ENCODE data around the gene ATP7B. TPM values are rescaled to one million over a fixed set of nuclear protein-coding genes. Genes with fewer than 3 reads are reported as not detected.

The ATP7B gene
- total and polyA plus RNA-seq, 12 donors, result 0.80 to 5.6 (median 2.9) TPM

DNA sequence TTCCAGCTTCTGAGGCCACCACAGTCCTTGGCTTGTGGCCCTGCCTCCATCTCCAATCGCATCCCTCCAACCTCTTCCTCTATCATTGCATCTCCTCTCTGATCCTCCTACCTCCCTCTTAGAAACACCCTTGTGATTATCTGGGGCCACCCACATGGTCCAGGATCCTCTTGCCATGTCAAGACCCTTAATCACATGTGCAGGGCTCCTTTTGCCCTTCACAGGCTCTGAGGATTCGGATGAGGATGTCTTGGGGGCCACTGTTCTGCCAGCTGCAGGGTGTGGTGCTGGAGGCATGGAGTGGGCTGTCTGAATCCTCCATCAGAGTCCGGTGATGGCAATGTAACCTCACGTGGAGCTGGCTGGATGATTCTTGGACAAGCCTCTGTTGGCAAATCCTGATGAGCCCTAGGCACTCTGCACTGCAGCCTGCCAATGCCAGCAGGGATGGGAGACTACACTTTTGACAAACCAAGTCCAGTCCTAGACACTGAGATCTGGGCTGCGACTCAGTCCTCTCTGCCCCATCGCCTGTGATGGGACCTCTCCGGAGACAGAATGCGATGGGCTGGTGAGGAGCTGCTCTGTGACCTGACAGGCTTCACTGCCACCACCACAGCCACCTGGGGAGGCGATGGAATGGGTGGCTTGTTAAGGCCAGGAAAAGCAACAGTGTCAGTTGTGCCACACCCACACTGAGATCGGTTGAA, 88.3 kb downstream of the ATP7B start:
- no peak for DNase-seq
- WGBS, 4 donors, result 78 to 96% (median 93%) methylated on average over 5 to 10 of the region's 10 CpGs

DNA sequence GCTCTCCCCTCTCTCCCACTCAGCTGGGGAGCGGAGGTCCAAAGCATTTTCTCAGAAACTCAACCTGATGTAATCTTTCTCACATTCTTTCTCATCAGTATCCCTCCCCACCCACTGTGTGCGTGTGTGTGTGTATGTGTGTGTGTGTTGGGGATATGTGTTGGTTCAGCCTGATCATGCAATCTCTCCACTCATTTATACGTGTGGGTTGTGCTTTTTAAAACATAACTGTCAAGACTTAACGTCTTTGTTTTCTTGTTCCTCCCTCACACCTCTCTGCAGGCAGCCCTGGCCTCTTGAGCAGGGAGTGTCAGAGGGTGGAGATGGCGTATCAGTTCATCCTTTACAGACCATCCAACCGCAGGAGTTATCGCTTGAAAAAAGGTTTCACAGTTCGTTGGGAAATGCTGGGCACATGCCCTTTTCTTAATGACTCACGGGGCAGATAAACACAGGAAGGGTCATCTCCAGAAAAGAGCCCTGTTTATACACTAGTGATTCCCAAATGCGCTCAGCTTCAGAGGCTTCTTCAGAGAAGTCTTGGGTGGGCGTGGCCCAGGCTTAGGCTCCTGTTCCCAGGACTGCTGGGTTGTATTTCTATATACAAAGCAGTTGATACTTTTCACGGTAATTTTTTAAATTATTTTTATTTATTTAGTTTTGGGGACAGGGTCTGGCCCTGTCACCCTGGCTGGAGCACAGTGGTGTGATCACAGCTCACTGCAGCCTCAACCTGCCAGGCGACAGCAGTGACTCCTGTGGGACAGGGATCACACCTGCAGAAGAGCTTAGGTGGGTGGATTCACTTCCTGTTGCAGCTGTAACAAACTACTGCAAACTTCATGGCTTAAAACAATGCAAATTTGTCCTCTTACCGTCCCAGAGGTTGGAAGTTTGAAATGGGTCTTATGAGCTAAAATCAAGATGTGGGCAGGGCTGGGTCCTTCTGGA, 89.2 kb downstream of the ATP7B start:
- no peak for DNase-seq
- Histone ChIP-seq H3K27me3 (no peaks in the 10 kb centered on the region), H3K27ac (no peak overlapping the region), H3K9me3 (replicated peaks in 1 of 3) (no peaks in the 10 kb centered on the region), H3K4me1 (replicated peaks in 1 of 2) (no peaks in the 10 kb centered on the region), H3K36me3 (replicated peaks in 1 of 2) (no peaks in the 10 kb centered on the region), H3K4me3 (no peak overlapping the region)
- 80 to 87% (median 81%) methylated on average over 14 of the region's 14 CpGs for WGBS, 4 donors
- TF ChIP-seq, protein P1, sequence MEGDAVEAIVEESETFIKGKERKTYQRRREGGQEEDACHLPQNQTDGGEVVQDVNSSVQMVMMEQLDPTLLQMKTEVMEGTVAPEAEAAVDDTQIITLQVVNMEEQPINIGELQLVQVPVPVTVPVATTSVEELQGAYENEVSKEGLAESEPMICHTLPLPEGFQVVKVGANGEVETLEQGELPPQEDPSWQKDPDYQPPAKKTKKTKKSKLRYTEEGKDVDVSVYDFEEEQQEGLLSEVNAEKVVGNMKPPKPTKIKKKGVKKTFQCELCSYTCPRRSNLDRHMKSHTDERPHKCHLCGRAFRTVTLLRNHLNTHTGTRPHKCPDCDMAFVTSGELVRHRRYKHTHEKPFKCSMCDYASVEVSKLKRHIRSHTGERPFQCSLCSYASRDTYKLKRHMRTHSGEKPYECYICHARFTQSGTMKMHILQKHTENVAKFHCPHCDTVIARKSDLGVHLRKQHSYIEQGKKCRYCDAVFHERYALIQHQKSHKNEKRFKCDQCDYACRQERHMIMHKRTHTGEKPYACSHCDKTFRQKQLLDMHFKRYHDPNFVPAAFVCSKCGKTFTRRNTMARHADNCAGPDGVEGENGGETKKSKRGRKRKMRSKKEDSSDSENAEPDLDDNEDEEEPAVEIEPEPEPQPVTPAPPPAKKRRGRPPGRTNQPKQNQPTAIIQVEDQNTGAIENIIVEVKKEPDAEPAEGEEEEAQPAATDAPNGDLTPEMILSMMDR (IDR thresholded peaks at IDR 0.05), result no peak
- TF ChIP-seq POLR2A (IDR thresholded peaks at IDR 0.05), result no peak
- intact Hi-C loops (cut with DNase I), result no loop called here

More for the DNA sequence above, 88.3 kb downstream of the ATP7B start:
- Histone ChIP-seq H3K9me3 (replicated peaks in 1 of 3) (no peaks in the 10 kb centered on the region), H3K36me3 (replicated peaks in 1 of 2) (no peaks in the 10 kb centered on the region), H3K27me3 (no peaks in the 10 kb centered on the region), H3K27ac (no peak overlapping the region), H3K4me3 (no peak overlapping the region), H3K4me1 (replicated peaks in 1 of 2) (no peaks in the 10 kb centered on the region)
- intact Hi-C loops (cut with DNase I), result no loop called here
- no peak for TF ChIP-seq POLR2A (IDR thresholded peaks at IDR 0.05)
- TF ChIP-seq, protein P1 (IDR thresholded peaks at IDR 0.05), result no peak

DNA sequence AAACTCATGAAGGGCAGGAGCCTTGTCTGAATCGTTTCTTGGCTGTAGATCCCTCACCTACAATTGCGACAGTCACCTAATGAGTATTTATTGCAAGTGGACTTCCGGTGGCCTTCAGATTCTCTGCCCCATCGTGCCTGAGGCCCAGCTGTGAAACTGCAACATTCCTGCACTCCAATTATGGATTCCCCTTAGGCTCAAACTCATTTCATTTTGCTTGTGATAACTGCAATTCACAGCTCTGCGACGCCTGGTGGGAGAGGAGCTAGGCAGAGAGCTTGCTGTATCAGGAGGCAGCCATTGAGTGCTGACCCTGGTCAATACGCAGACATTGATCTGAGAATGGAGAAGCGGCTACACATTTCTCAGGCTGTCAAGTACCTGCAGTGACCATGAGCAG, 90.5 kb downstream of the ATP7B start:
- Histone ChIP-seq H3K36me3 (replicated peaks in 1 of 2) (no peaks in the 10 kb centered on the region), H3K9me3 (replicated peaks in 1 of 3) (no peaks in the 10 kb centered on the region), H3K4me1 (replicated peaks in 1 of 2) (no peaks in the 10 kb centered on the region), H3K4me3 (no peak overlapping the region), H3K27ac (no peak overlapping the region), H3K27me3 (no peaks in the 10 kb centered on the region)
- WGBS, 4 donors, result 76 to 84% (median 80%) methylated on average over 7 to 8 of the region's 8 CpGs
- peak in 1 of 7 donors; percentile 29 for DNase-seq
- intact Hi-C loops (cut with DNase I), result no loop called here
- no peak for TF ChIP-seq POLR2A (IDR thresholded peaks at IDR 0.05)
- TF ChIP-seq, protein P1 (IDR thresholded peaks at IDR 0.05), result no peak

DNA sequence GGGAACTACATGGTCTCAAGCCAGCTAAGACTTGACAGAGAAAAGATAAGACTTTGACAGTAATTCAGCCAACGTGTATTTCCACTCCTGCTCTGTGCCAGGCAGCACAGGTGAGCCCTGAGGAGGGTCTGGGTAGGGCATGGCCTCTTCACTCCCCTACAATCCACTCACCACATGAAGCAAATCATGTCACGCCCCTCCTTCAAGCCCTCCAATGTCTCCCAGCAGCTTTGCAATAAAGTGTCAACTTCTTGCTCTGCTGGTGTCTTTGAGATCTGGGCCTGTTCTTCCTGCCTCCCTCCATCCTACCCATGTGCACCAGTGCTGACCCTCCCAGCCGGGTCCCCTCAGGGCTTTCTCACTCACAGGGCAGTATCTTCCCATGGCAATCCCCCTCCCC, 91.0 kb downstream of the ATP7B start:
- intact Hi-C loops (cut with DNase I), result no loop called here
- Histone ChIP-seq H3K4me1 (replicated peaks in 1 of 2) (no peaks in the 10 kb centered on the region), H3K27ac (no peak overlapping the region), H3K36me3 (replicated peaks in 1 of 2) (no peaks in the 10 kb centered on the region), H3K9me3 (replicated peaks in 1 of 3) (no peaks in the 10 kb centered on the region), H3K27me3 (no peaks in the 10 kb centered on the region), H3K4me3 (no peak overlapping the region)
- peak in 1 of 7 donors; percentile 29 for DNase-seq
- TF ChIP-seq, protein P1 (IDR thresholded peaks at IDR 0.05), result no peak
- no peak for TF ChIP-seq POLR2A (IDR thresholded peaks at IDR 0.05)
- 58 to 67% (median 65%) methylated on average over 3 of the region's 3 CpGs for WGBS, 4 donors
